DLD1 (cell line): ENCODE results near the gene NEUROD4.

Experiments used
- in situ Hi-C: cut with HindIII; loops from 2 replicates; pipeline ENCODE4 v1.10.0; 2017; ENCODE audit warnings: low sequenced_read_pairs

Gene NEUROD4

DNA sequence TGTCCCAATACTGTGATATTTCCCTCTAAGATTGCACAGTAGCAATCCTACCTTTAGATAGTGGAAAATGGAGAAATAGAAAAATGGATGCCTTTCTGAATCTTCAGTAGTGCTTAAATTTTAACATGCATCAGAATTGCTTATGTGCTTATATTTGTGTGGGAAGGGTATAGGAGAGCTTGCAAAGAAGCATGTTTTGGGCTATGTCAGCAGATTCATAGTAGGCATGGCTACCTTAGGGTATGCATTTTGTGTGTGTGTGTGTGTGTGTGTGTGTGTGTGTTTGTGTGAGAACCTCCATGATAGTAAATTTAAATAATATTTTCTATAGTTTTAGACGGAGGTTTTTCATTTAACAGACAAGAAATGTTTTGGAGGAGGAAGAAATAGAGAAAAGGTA lies 38.3 kb downstream of the NEUROD4 start:
- in situ Hi-C loops: no loop called here

DNA sequence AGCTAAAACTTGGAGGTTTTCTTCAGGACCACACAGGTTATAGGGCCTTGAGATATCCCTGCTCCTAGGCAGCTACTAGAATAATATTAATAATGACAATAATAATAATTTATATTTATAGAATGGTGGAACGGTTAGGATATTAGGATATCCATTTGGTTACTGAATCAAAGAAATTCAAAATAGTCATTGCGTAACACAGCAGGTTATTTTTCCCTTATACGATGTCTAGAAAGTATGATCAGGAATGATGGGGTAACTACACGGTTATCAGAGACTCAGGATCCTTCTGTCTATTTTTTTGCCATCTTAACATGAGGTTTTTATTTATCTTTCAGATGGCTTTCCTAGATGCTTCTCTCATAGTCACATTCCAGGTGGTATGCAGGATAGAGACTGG lies 39.0 kb downstream of the NEUROD4 start:
- in situ Hi-C loops: no loop called here

DNA sequence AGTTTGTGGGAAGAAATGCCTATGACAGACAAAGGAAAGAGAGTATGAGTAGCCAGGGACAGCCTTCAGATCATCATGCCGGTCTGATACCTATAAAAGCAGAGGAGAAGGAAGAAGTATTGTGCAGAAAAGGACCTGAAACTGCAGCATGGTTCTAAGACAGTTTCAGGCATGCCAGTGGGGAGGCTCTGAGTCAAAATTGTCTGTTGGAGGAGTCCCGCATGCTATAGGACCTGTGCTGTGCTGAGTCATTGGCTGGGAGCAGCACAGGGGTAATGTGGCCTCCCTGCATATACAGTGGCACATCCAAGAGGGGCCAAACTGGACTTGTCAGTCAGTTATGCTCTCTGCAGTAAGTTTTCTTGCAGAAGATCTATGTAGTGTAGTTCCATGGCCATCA lies 40.7 kb downstream of the NEUROD4 start:
- in situ Hi-C loops: no loop called here

DNA sequence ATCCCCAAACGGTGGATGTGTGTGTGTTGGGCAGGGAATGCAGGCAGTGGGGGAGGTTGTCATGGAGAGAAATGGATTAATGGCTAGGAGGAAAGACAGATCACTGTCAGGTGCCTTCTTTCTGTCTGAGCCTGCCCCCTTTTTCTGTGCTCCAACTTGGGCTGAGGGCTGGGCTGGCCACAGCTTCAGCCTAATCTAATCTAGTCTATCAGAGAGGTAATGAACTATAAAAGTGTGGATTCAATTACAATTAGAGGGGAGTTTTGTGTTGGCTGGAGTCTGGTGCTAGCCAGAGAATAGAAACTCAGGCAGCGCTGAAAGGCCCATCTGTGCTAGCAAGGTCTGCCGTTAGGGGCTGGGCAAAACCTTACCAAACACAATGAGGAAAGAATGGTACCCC lies 41.2 kb downstream of the NEUROD4 start:
- in situ Hi-C loops: no loop called here

DNA sequence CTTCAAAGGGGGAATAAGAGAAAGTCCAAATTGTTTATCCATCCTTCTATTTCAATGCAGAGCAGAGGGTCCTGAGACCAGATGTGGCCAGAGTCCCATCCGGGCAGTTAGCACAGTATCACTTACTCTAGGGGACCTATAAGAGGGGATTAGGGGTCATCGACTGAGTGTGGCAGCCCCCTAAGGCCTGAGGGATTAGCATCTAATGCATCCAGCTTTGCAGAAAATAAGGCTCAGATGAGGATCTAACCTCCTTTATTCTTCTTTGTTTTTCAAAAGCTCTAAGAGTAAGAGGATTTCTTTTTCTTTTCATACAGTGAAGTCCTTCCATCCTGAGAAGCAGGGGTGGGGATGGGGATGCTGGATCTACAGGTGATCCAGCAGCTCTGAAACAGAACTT lies 43.5 kb downstream of the NEUROD4 start:
- in situ Hi-C loops: no loop called here

DNA sequence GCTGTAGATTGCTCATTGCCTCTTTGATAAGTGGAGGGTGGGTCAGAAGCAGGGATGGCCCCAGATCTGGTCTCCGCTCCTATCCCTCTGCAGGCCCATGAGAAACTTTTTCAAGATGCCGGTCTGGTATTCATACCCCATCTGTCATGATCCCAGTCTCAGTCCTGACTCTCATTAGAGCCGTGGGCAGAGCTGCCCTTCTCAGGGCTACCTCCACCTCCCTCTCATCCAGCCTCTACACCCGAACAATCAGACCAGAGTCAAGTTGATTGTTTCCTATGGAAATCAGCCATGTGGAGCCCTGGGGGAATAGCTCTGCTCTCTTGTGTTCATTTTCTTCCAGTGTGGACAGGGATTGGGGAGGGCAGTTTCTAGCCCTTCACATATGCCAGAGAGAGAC lies 45.8 kb downstream of the NEUROD4 start:
- in situ Hi-C loops: no loop called here

DNA sequence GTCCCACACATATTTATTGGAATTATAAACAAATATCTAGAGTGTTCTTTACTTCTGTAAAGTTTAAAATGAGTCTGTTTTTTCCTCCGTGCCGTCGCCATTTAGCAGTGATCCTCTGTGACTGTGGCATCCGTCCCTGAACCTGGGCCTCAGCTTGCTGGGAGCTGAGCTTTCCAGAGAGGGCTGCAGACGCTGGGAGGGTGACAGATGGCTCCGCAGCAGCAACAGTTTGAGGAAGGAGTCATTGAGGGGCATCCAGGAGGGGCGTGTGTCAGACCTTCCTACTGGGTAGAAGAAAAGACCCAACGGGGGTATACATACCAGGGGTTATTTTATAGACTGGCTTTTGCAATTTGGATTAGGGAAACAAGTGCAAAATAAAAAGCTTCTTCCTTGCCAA lies 47.9 kb downstream of the NEUROD4 start:
- in situ Hi-C loops: no loop called here

DNA sequence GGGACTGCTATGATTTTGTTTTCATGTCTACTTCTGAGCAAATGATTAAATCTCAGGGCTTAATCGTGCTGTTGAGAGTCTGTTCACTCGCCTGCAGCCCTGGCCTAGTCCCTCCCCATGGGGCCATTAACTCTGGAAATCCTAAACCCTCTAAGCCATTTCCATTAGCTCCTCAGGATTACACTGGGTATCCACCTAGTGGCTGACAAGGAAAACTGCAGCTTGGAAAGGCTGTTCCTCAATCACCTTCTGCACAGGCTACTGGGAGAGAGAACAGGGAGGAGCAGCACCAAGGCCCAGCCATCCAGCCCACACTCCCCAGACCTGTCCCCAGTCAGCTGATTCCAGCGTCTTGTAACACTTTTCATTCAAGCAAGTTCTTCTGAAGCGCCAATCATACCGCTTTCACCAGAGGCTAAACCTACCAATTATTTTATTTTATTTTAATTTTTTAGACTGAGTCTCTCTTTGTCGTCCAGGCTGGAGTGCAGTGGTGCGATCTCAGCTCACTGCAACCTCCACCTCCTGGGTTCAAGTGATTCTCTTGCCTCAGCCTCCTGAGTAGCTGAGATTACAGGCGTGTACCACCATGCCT lies 48.7 kb downstream of the NEUROD4 start:
- in situ Hi-C loops: no loop called here

DNA sequence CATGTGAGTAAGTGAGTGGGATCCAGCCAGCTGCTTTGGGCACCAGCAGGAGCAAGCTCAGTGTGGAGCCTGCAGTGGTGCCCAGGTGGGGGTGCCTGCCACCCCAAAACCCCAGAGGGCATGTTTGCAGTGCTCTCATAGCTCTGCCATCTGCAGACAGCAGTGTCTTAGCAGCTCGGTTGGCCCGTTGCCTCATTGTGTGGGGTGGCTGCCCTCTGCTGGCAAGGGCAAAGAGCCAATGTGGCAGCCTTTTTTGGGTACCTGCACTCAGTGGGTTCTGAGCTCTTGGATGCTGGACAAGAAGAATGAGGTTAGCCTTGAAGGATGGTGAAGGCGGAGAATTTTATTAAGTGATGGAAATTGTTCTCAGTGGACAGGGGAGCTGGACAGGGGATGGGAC lies 52.3 kb downstream of the NEUROD4 start:
- in situ Hi-C loops: no loop called here

DNA sequence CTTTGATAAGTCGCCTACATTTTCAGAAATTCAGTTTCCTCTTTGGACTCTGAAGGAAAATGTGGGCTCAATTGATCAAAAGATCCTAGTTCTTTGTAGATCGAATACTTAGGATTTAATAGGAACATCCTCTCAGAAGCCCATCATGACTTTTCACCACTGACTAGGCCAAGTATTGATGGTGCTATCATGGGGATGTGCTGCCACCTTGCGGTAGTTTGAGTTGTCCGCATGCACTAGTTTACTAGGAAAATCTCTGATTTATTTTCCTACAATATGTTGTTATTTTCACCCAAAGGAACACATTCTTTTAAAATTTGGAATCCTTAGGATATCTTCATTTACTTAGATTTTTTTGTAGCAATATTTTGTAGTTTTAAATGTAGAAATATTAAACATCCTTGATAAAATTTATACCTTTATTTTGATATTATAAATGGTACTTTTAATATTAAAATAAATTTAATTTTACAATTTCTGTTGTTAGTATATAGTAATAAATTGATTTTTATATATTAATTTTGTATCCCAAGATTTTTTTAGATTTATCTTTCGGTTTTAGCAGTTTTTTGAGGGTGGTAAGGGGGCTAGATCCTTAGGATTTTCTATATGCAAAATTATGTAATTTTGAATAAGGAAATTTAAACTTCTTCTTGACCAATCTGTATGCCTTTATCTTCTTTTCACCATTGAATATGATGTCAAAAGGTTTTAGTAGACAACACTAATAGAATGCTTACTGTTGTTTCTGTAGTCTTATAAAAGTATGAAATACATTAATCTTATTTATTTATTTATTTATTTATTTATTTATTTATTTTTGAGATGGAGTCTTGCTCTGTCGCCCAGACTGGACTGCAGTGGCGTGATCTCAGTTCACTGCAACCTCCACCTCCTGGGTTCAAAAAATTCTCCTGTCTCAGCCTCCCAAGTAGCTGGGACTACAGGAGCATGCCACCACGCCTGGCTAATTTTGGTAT lies 53.6 kb downstream of the NEUROD4 start:
- in situ Hi-C loops: no loop called here

DNA sequence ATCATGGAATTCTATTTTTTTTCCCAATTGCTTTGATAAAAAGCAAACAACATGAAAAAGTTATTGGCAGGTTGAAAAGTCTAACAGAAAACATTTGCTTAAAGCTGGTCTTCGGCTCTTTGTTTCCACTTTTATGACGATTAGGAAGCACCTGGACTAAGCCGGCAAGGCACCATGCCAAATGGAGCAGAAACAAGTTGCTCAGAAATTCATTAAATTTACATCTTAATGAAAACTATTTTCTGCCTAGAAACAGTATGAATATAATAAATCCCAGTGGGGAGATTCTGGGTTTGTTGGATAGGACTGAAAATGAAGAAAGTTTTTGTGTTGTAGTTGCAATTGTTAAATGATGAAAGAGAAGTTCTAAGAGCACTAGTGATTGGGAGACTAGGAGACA lies 55.0 kb downstream of the NEUROD4 start:
- in situ Hi-C loops: no loop called here
